ENCODE data around the gene RYR3.

The RYR3 gene

GRCh38 chr15:33298631-33299030 lies 12.1 kb upstream of the RYR3 start:
- DNase-seq (ENCODE audit: low read depth) = no peak
- in situ Hi-C loops (cut with HindIII; ENCODE audit: low sequenced_read_pairs) = no loop called here
- TF ChIP-seq CTCF (IDR thresholded peaks at IDR 0.05; ENCODE audit: low read depth, low read length, missing control alignments) = no peak
- H3K4me3 ChIP-seq (ENCODE audit: low read depth, low read length) = no peak overlapping the region

GRCh38 chr15:33304924-33305323 lies 5.8 kb upstream of the RYR3 start:
- TF ChIP-seq CTCF (IDR thresholded peaks at IDR 0.05; ENCODE audit: low read depth, low read length, missing control alignments) = no peak
- DNase-seq (ENCODE audit: low read depth) = no peak
- no peak overlapping the region for H3K4me3 ChIP-seq (ENCODE audit: low read depth, low read length)
- in situ Hi-C loops (cut with HindIII; ENCODE audit: low sequenced_read_pairs) = no loop called here

- in situ Hi-C loops (cut with HindIII; ENCODE audit: low sequenced_read_pairs) = no loop called here
- peak; percentile 38 for TF ChIP-seq CTCF (IDR thresholded peaks at IDR 0.05; ENCODE audit: low read depth, low read length, missing control alignments)
- H3K4me3 ChIP-seq (ENCODE audit: low read depth, low read length) = no peak overlapping the region
- DNase-seq (ENCODE audit: low read depth) = no peak
Observed at GRCh38 chr15:33309602-33310276, 1.0 kb upstream of the RYR3 start.

GRCh38 chr15:33311312-33311971 lies 675 bp downstream of the RYR3 start:
- in situ Hi-C loops (cut with HindIII; ENCODE audit: low sequenced_read_pairs) = no loop called here
- H3K4me3 ChIP-seq (ENCODE audit: low read depth, low read length) = peak overlapping the region; percentile 26
- no peak for TF ChIP-seq CTCF (IDR thresholded peaks at IDR 0.05; ENCODE audit: low read depth, low read length, missing control alignments)
- DNase-seq (ENCODE audit: low read depth) = no peak

- in situ Hi-C loops (cut with HindIII; ENCODE audit: low sequenced_read_pairs) = no loop called here
- DNase-seq (ENCODE audit: low read depth) = no peak
- H3K4me3 ChIP-seq (ENCODE audit: low read depth, low read length) = no peak overlapping the region
- TF ChIP-seq CTCF (IDR thresholded peaks at IDR 0.05; ENCODE audit: low read depth, low read length, missing control alignments) = no peak
Observed at GRCh38 chr15:33313491-33313890, 2.7 kb downstream of the RYR3 start.

- H3K4me3 ChIP-seq (ENCODE audit: low read depth, low read length) = no peak overlapping the region
- TF ChIP-seq CTCF (IDR thresholded peaks at IDR 0.05; ENCODE audit: low read depth, low read length, missing control alignments) = no peak
- DNase-seq (ENCODE audit: low read depth) = no peak
- in situ Hi-C loops (cut with HindIII; ENCODE audit: low sequenced_read_pairs) = no loop called here
Observed at GRCh38 chr15:33314069-33314468, 3.3 kb downstream of the RYR3 start.

All from astrocyte of the cerebellum (primary cell).